ENCODE data around the gene RAB42. TPM values are rescaled to one million over a fixed set of nuclear protein-coding genes. Genes with fewer than 3 reads are reported as not detected.

The RAB42 gene
- total and polyA plus RNA-seq, 9 of the 15 experiments (the other 6 are each of a cell fraction or from before 2014, with no cell fraction given) = 0.07 to 0.14 (median 0.12) TPM; not detected in 6

GRCh38 chr1:28644494-28644893 lies 52.4 kb downstream of the RAB42 start (continued):
- TF ChIP-seq ZNF592 (IDR thresholded peaks at IDR 0.05) = 0 out of 2 replicates have a peak, but pooled peaks have one; percentile 6
- TF ChIP-seq TEAD2 (tag; IDR thresholded peaks at IDR 0.05) = no peak
- TF ChIP-seq YY1 (IDR thresholded peaks at IDR 0.05; ENCODE audit: borderline replicate concordance in 1 of 3, control insufficient read depth in 1 of 3, extremely low read depth in 1 of 3, insufficient read depth in 3 of 3, insufficient read length in 1 of 3, insufficient replicate concordance in 2 of 3, low read depth in 1 of 3, low read length in 2 of 3) = peak in 1 of 3 experiments; percentile 74
- peak; percentile 62; the same call in 1 of the 2 replicates for TF ChIP-seq KLF16 (IDR thresholded peaks at IDR 0.05)
- peak; percentile 53; the same call in 1 of the 2 replicates for TF ChIP-seq HMBOX1 (IDR thresholded peaks at IDR 0.05)

Small RNA genes within 50 kb of the gene (small RNA-seq; reads per million reads assigned to genes)
- gene SNORA16A = not detected
- not detected for gene SNORA44
- gene SNORA61 = not detected
- gene SNORD99 = 136,680 reads per million, percentile 100 among the genes with 10 or more reads in this experiment

Other genes starting within 250 kb of the RAB42 start
Only the 7 nearest of the 8 such genes appear.
- gene RCC1, start 86.2 kb upstream of the RAB42 start, total RNA-seq (2014; rRNA removed) = 106 and 126 TPM in 2 replicates
- 96.5 and 107 TPM in 2 replicates for gene RCC1, start 86.2 kb upstream of the RAB42 start, total RNA-seq (2014; rRNA removed; fragmentation: Illumina TruSeq; extraction: Trizol)
- 134 and 139 TPM in 2 replicates for gene RCC1, start 86.2 kb upstream of the RAB42 start, total RNA-seq (2015; rRNA removed; fragmentation: Illumina TruSeq; extraction: Trizol)
- 126 and 149 TPM in 2 replicates for gene RCC1, start 86.2 kb upstream of the RAB42 start, total RNA-seq (2021)
- 93.5 and 118 TPM in 2 replicates for gene RCC1, start 86.2 kb upstream of the RAB42 start, polyA plus RNA-seq (2011; rRNA removed)
- gene RCC1, start 86.2 kb upstream of the RAB42 start, polyA plus RNA-seq (2014; fragmentation: Illumina TruSeq; extraction: Trizol) = 187 and 202 TPM in 2 replicates
- gene RCC1, start 86.2 kb upstream of the RAB42 start, polyA plus RNA-seq (2014; fragmentation: Nextera tagmentation; extraction: Ambion mirVana) = 10 to 100 TPM; 16.4 to 28.1 TPM
- gene RCC1, start 86.2 kb upstream of the RAB42 start, polyA plus RNA-seq (2014; rRNA removed) = 142 TPM in 2 replicates
- gene TRNAU1AP, start 39.2 kb upstream of the RAB42 start, total RNA-seq (2014; rRNA removed) = 34.9 and 35.1 TPM in 2 replicates
- gene TRNAU1AP, start 39.2 kb upstream of the RAB42 start, total RNA-seq (2014; rRNA removed; fragmentation: Illumina TruSeq; extraction: Trizol) = 46.3 and 56.8 TPM in 2 replicates
- 30.4 and 36.0 TPM in 2 replicates for gene TRNAU1AP, start 39.2 kb upstream of the RAB42 start, total RNA-seq (2015; rRNA removed; fragmentation: Illumina TruSeq; extraction: Trizol)
- gene TRNAU1AP, start 39.2 kb upstream of the RAB42 start, total RNA-seq (2021) = 47.9 and 48.8 TPM in 2 replicates
- 55.3 and 66.7 TPM in 2 replicates for gene TRNAU1AP, start 39.2 kb upstream of the RAB42 start, polyA plus RNA-seq (2011; rRNA removed)
- 43.9 and 46.0 TPM in 2 replicates for gene TRNAU1AP, start 39.2 kb upstream of the RAB42 start, polyA plus RNA-seq (2014; fragmentation: Illumina TruSeq; extraction: Trizol)
- 100 to 1,000 TPM in 1 of 2 experiments, 10 to 100 TPM in 1; 99.0 to 110 TPM for gene TRNAU1AP, start 39.2 kb upstream of the RAB42 start, polyA plus RNA-seq (2014; fragmentation: Nextera tagmentation; extraction: Ambion mirVana)
- 38.0 and 41.8 TPM in 2 replicates for gene TRNAU1AP, start 39.2 kb upstream of the RAB42 start, polyA plus RNA-seq (2014; rRNA removed)
- gene TAF12, start 50.8 kb downstream of the RAB42 start, total RNA-seq (2014; rRNA removed) = 49.6 and 49.9 TPM in 2 replicates
- gene TAF12, start 50.8 kb downstream of the RAB42 start, total RNA-seq (2014; rRNA removed; fragmentation: Illumina TruSeq; extraction: Trizol) = 43.2 and 46.4 TPM in 2 replicates
- 43.4 and 45.1 TPM in 2 replicates for gene TAF12, start 50.8 kb downstream of the RAB42 start, total RNA-seq (2015; rRNA removed; fragmentation: Illumina TruSeq; extraction: Trizol)
- gene TAF12, start 50.8 kb downstream of the RAB42 start, total RNA-seq (2021) = 31.6 and 33.3 TPM in 2 replicates
- 64.1 and 69.3 TPM in 2 replicates for gene TAF12, start 50.8 kb downstream of the RAB42 start, polyA plus RNA-seq (2011; rRNA removed)
- 44.2 and 53.0 TPM in 2 replicates for gene TAF12, start 50.8 kb downstream of the RAB42 start, polyA plus RNA-seq (2014; fragmentation: Illumina TruSeq; extraction: Trizol)
- 10 to 100 TPM; 77.8 to 89.0 TPM for gene TAF12, start 50.8 kb downstream of the RAB42 start, polyA plus RNA-seq (2014; fragmentation: Nextera tagmentation; extraction: Ambion mirVana)
- 50.5 and 68.4 TPM in 2 replicates for gene TAF12, start 50.8 kb downstream of the RAB42 start, polyA plus RNA-seq (2014; rRNA removed)
- gene RNU11, start 56.3 kb downstream of the RAB42 start, total RNA-seq (2014; rRNA removed) = not detected in 2 replicates
- gene RNU11, start 56.3 kb downstream of the RAB42 start, total RNA-seq (2014; rRNA removed; fragmentation: Illumina TruSeq; extraction: Trizol) = not detected in 2 replicates
- not detected in 2 replicates for gene RNU11, start 56.3 kb downstream of the RAB42 start, total RNA-seq (2015; rRNA removed; fragmentation: Illumina TruSeq; extraction: Trizol)
- gene RNU11, start 56.3 kb downstream of the RAB42 start, total RNA-seq (2021) = not detected in 2 replicates
- gene RNU11, start 56.3 kb downstream of the RAB42 start, polyA plus RNA-seq (2011; rRNA removed) = not detected in 2 replicates
- gene RNU11, start 56.3 kb downstream of the RAB42 start, polyA plus RNA-seq (2014; fragmentation: Illumina TruSeq; extraction: Trizol) = not detected in 2 replicates
- gene RNU11, start 56.3 kb downstream of the RAB42 start, polyA plus RNA-seq (2014; fragmentation: Nextera tagmentation; extraction: Ambion mirVana) = not detected
- gene RNU11, start 56.3 kb downstream of the RAB42 start, polyA plus RNA-seq (2014; rRNA removed) = not detected in 2 replicates
- 6.6 and 7.3 TPM in 2 replicates for gene GMEB1, start 76.5 kb downstream of the RAB42 start, total RNA-seq (2014; rRNA removed)
- gene GMEB1, start 76.5 kb downstream of the RAB42 start, total RNA-seq (2014; rRNA removed; fragmentation: Illumina TruSeq; extraction: Trizol) = 11.1 TPM in 2 replicates
- gene GMEB1, start 76.5 kb downstream of the RAB42 start, total RNA-seq (2015; rRNA removed; fragmentation: Illumina TruSeq; extraction: Trizol) = 7.9 and 8.4 TPM in 2 replicates
- 15.1 and 17.4 TPM in 2 replicates for gene GMEB1, start 76.5 kb downstream of the RAB42 start, total RNA-seq (2021)
- 7.3 and 7.7 TPM in 2 replicates for gene GMEB1, start 76.5 kb downstream of the RAB42 start, polyA plus RNA-seq (2011; rRNA removed)
- gene GMEB1, start 76.5 kb downstream of the RAB42 start, polyA plus RNA-seq (2014; fragmentation: Illumina TruSeq; extraction: Trizol) = 14.6 and 17.5 TPM in 2 replicates
- 1 to 10 TPM; 8.5 TPM for gene GMEB1, start 76.5 kb downstream of the RAB42 start, polyA plus RNA-seq (2014; fragmentation: Nextera tagmentation; extraction: Ambion mirVana)
- gene GMEB1, start 76.5 kb downstream of the RAB42 start, polyA plus RNA-seq (2014; rRNA removed) = 8.2 and 9.1 TPM in 2 replicates
- 48.2 and 76.6 TPM in 2 replicates for gene YTHDF2, start 144.7 kb downstream of the RAB42 start, total RNA-seq (2014; rRNA removed)
- 88.3 and 101 TPM in 2 replicates for gene YTHDF2, start 144.7 kb downstream of the RAB42 start, total RNA-seq (2014; rRNA removed; fragmentation: Illumina TruSeq; extraction: Trizol)
- 78.5 and 83.3 TPM in 2 replicates for gene YTHDF2, start 144.7 kb downstream of the RAB42 start, total RNA-seq (2015; rRNA removed; fragmentation: Illumina TruSeq; extraction: Trizol)
- 111 and 114 TPM in 2 replicates for gene YTHDF2, start 144.7 kb downstream of the RAB42 start, total RNA-seq (2021)
- gene YTHDF2, start 144.7 kb downstream of the RAB42 start, polyA plus RNA-seq (2011; rRNA removed) = 82.5 and 89.9 TPM in 2 replicates
- gene YTHDF2, start 144.7 kb downstream of the RAB42 start, polyA plus RNA-seq (2014; fragmentation: Illumina TruSeq; extraction: Trizol) = 91.5 and 97.8 TPM in 2 replicates
- 10 to 100 TPM; 41.0 to 47.2 TPM for gene YTHDF2, start 144.7 kb downstream of the RAB42 start, polyA plus RNA-seq (2014; fragmentation: Nextera tagmentation; extraction: Ambion mirVana)
- 53.4 and 58.7 TPM in 2 replicates for gene YTHDF2, start 144.7 kb downstream of the RAB42 start, polyA plus RNA-seq (2014; rRNA removed)
- gene OPRD1, start 219.9 kb downstream of the RAB42 start, total RNA-seq (2014; rRNA removed) = not detected in 2 replicates
- gene OPRD1, start 219.9 kb downstream of the RAB42 start, total RNA-seq (2014; rRNA removed; fragmentation: Illumina TruSeq; extraction: Trizol) = under 0.01 TPM in 1 of 2 replicates, not detected in the other
- gene OPRD1, start 219.9 kb downstream of the RAB42 start, total RNA-seq (2015; rRNA removed; fragmentation: Illumina TruSeq; extraction: Trizol) = not detected in 2 replicates
- gene OPRD1, start 219.9 kb downstream of the RAB42 start, total RNA-seq (2021) = 0.02 TPM in 1 of 2 replicates, not detected in the other
- gene OPRD1, start 219.9 kb downstream of the RAB42 start, polyA plus RNA-seq (2011; rRNA removed) = not detected in 2 replicates
- not detected in 2 replicates for gene OPRD1, start 219.9 kb downstream of the RAB42 start, polyA plus RNA-seq (2014; fragmentation: Illumina TruSeq; extraction: Trizol)
- under 1 TPM; under 0.01 to 0.03 TPM for gene OPRD1, start 219.9 kb downstream of the RAB42 start, polyA plus RNA-seq (2014; fragmentation: Nextera tagmentation; extraction: Ambion mirVana)
- not detected in 2 replicates for gene OPRD1, start 219.9 kb downstream of the RAB42 start, polyA plus RNA-seq (2014; rRNA removed)